GM23338 (cell line): ENCODE measurements around the gene OR10X1. TPM values are rescaled to one million over a fixed set of nuclear protein-coding genes. Genes with fewer than 3 reads are reported as not detected.

Experiments
- ATAC-seq: fragments of 200-7000 bp; cut with Tn5 transposase; 3 replicates; pipeline ENCODE4 v1.9.1; 2020
- DNase-seq: peaks from one replicate; pipeline ENCODE4 v3.0.0-alpha.2; 2015; ENCODE audit warnings: low spot score
- H2AFZ ChIP-seq: fragments of 200-600 bp; sonication (generic); 2 replicates; pipeline ENCODE4 v1.8.0; 2016; ENCODE audit warnings: antibody characterized with exemption, mild to moderate bottlenecking, moderate library complexity
- H3F3A ChIP-seq: fragments of 200-600 bp; sonication (generic); replicated peaks from 2 replicates; pipeline ENCODE4 v1.8.0; 2017; ENCODE audit warnings: antibody characterized with exemption, mixed run types, low read depth
- H3K27ac ChIP-seq: fragments of 200-600 bp; sonication (generic); 2 replicates; pipeline ENCODE4 v1.6.1; 2016; ENCODE audit warnings: low read depth
- H3K27me3 ChIP-seq: fragments of 200-600 bp; sonication (generic); 2 replicates; pipeline ENCODE4 v1.8.0; 2016; ENCODE audit warnings: mild to moderate bottlenecking, mixed run types, moderate library complexity; ENCODE audit not compliant: insufficient read depth
- H3K36me3 ChIP-seq: fragments of 200-600 bp; sonication (generic); 2 replicates; pipeline ENCODE4 v1.8.0; 2016; ENCODE audit warnings: mild to moderate bottlenecking; ENCODE audit not compliant: insufficient read depth
- H3K4me1 ChIP-seq: fragments of 200-600 bp; sonication (generic); 2 replicates; pipeline ENCODE4 v1.8.0; 2016; ENCODE audit warnings: mild to moderate bottlenecking, moderate library complexity; ENCODE audit not compliant: insufficient read depth
- H3K4me2 ChIP-seq: fragments of 200-600 bp; sonication (generic); 2 replicates; pipeline ENCODE4 v1.7.1; 2017; ENCODE audit warnings: mixed run types
- H3K4me3 ChIP-seq: fragments of 200-600 bp; sonication (generic); 2 replicates; pipeline ENCODE4 v1.6.1; 2016; ENCODE audit warnings: mixed run types
- H3K79me2 ChIP-seq: fragments of 200-600 bp; sonication (generic); replicated peaks from 2 replicates; pipeline ENCODE4 v1.8.0; 2017; ENCODE audit warnings: mild to moderate bottlenecking; ENCODE audit not compliant: insufficient read depth
- H3K9me2 ChIP-seq: fragments of 200-600 bp; sonication (generic); 2 replicates; pipeline ENCODE4 v1.8.0; 2017; ENCODE audit not compliant: insufficient read depth
- H4K20me1 ChIP-seq: fragments of 200-600 bp; sonication (generic); replicated peaks from 2 replicates; pipeline ENCODE4 v1.8.0; 2017; ENCODE audit warnings: mild to moderate bottlenecking; ENCODE audit not compliant: insufficient read depth
- H3K27ac Mint-ChIP-seq: 2 replicates; pipeline ENCODE4 v1.8.0; 2020; ENCODE audit warnings: inconsistent platforms, mild to moderate bottlenecking, moderate library complexity, mixed read lengths
- H3K27me3 Mint-ChIP-seq: 3 replicates; pipeline ENCODE4 v1.8.0; 2022; ENCODE audit warnings: low read depth, mild to moderate bottlenecking, moderate library complexity, mixed read lengths, inconsistent platforms; ENCODE audit not compliant: insufficient read depth, poor library complexity
- H3K36me3 Mint-ChIP-seq: 3 replicates; pipeline ENCODE4 v1.8.0; 2021; ENCODE audit warnings: low read depth, mild to moderate bottlenecking, inconsistent platforms, moderate library complexity, mixed read lengths
- H3K4me1 Mint-ChIP-seq: 3 replicates; pipeline ENCODE4 v1.8.0; 2020; ENCODE audit warnings: mild to moderate bottlenecking, inconsistent platforms, mixed read lengths
- H3K4me3 Mint-ChIP-seq: 3 replicates; pipeline ENCODE4 v1.8.0; 2021; ENCODE audit warnings: moderate library complexity, mild to moderate bottlenecking, inconsistent platforms, mixed read lengths
- H3K9me3 Mint-ChIP-seq: 3 replicates; pipeline ENCODE4 v1.8.0; 2020; ENCODE audit warnings: moderate library complexity, mild to moderate bottlenecking, inconsistent platforms, mixed read lengths
- CREB1 ChIP-seq: fragments of 250-450 bp; sonication (Bioruptor Pico); IDR thresholded peaks from 2 replicates; pipeline ENCODE4 v1.5.0; 2020; ENCODE audit warnings: low read depth, mild to moderate bottlenecking, moderate library complexity
- ETS1 ChIP-seq: IDR thresholded peaks from 2 replicates; pipeline ENCODE4 v1.6.1; 2016; ENCODE audit warnings: antibody characterized with exemption
- EZH2 ChIP-seq: fragments of 200-600 bp; sonication (generic); IDR thresholded peaks from one replicate; pipeline ENCODE4 v1.8.0; 2017; ENCODE audit warnings: antibody characterized with exemption, mild to moderate bottlenecking, low read depth; ENCODE audit not compliant: unreplicated experiment
- EZH2phosphoT487 ChIP-seq: fragments of 200-600 bp; sonication (generic); IDR thresholded peaks from one replicate; pipeline ENCODE4 v1.8.1; 2018; ENCODE audit warnings: antibody characterized with exemption; ENCODE audit not compliant: unreplicated experiment
- JUNB ChIP-seq: IDR thresholded peaks from one replicate; pipeline ENCODE4 v1.6.1; 2016; ENCODE audit warnings: antibody characterized with exemption; ENCODE audit not compliant: unreplicated experiment
- ZNF114 ChIP-seq: fragments of 250-450 bp; sonication (Bioruptor Pico); IDR thresholded peaks from 2 replicates; pipeline ENCODE4 v1.5.0; 2020; ENCODE audit warnings: mild to moderate bottlenecking, moderate library complexity
- ZNF331 ChIP-seq: fragments of 250-450 bp; sonication (Bioruptor Pico); IDR thresholded peaks from 2 replicates; pipeline ENCODE4 v1.5.0; 2020; ENCODE audit warnings: low read depth, mild to moderate bottlenecking, moderate library complexity
- ZNF462 ChIP-seq: fragments of 250-450 bp; sonication (Bioruptor Pico); IDR thresholded peaks from 2 replicates; pipeline ENCODE4 v1.5.0; 2020; ENCODE audit warnings: mild to moderate bottlenecking, moderate library complexity
- polyA plus RNA-seq: library from polyadenylated mRNA; unstranded; fragments of >200 nt; fragmentation: Nextera tagmentation; extraction: Ambion mirVana; gene quantifications from 2 replicates; pipeline ENCODE4 v1.2.1, GENCODE V29; 2016
- total RNA-seq: library from RNA; depleted of rRNA; stranded (reverse); fragments of >200 nt; shearing (Covaris generic); gene quantifications from 2 replicates; pipeline ENCODE4 v1.2.3, GENCODE V29; 2014

The OR10X1 gene
- total and polyA plus RNA-seq, 2 experiments from 2014 or later: not detected

GRCh38 chr1:158563853-158564252 is 15.8 kb downstream of the OR10X1 start:
- Mint-ChIP-seq H3K36me3 (no peaks in the 10 kb centered on the region), H3K27ac (no peak overlapping the region), H3K4me1 (no peaks in the 10 kb centered on the region), H3K9me3 (no peaks in the 10 kb centered on the region), H3K4me3 (no peak overlapping the region), H3K27me3 (peaks cover 2% of the 10 kb centered on the region)
- Histone ChIP-seq H3K79me2 (no peaks in the 10 kb centered on the region), H3F3A (no peaks in the 10 kb centered on the region), H3K36me3 (no peaks in the 10 kb centered on the region), H2AFZ (no peak overlapping the region), H4K20me1 (no peaks in the 10 kb centered on the region), H3K27ac (no peak overlapping the region), H3K4me2 (no peak overlapping the region), H3K4me3 (no peak overlapping the region), H3K9me2 (peaks cover 9% of the 10 kb centered on the region; the same call in 1 of the 2 replicates), H3K4me1 (no peaks in the 10 kb centered on the region), H3K27me3 (no peaks in the 10 kb centered on the region)
- no peak for ATAC-seq
- no peak for TF ChIP-seq EZH2phosphoT487
- no peak for TF ChIP-seq ZNF331
- TF ChIP-seq CREB1 (CRISPR knock-in tag): no peak
- TF ChIP-seq JUNB: no peak
- TF ChIP-seq ZNF114 (CRISPR knock-in tag): no peak
- TF ChIP-seq ZNF462 (CRISPR knock-in tag): no peak
- TF ChIP-seq EZH2: no peak
- no peak for TF ChIP-seq ETS1
- DNase-seq: no peak
